ENCODE data around the gene INHBB.
"Not testable (repeated sequence)": the region's sequence is repeated elsewhere in the genome, so short reads cannot be mapped to it uniquely, and the experiment has no call there.

INHBB gene

DNA sequence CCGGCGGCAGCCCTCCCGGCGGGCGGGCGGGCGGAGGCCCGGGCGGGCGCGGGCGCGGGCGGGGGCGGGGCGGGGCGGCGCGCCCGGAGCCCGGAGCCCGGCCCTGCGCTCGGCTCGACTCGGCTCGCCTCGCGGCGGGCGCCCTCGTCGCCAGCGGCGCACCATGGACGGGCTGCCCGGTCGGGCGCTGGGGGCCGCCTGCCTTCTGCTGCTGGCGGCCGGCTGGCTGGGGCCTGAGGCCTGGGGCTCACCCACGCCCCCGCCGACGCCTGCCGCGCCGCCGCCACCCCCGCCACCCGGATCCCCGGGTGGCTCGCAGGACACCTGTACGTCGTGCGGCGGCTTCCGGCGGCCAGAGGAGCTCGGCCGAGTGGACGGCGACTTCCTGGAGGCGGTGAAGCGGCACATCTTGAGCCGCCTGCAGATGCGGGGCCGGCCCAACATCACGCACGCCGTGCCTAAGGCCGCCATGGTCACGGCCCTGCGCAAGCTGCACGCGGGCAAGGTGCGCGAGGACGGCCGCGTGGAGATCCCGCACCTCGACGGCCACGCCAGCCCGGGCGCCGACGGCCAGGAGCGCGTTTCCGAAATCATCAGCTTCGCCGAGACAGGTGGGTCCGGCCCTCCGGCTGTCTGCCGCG lies at the start of gene INHBB:
TSS of gene INHBB (plus strand) at position 111 of the 641 bp plus-strand sequence. CDS start at position 164, 53 bp downstream.
- in situ Hi-C loops (cut with MboI; ENCODE audit: low sequenced_read_pairs), result no loop called here

DNA sequence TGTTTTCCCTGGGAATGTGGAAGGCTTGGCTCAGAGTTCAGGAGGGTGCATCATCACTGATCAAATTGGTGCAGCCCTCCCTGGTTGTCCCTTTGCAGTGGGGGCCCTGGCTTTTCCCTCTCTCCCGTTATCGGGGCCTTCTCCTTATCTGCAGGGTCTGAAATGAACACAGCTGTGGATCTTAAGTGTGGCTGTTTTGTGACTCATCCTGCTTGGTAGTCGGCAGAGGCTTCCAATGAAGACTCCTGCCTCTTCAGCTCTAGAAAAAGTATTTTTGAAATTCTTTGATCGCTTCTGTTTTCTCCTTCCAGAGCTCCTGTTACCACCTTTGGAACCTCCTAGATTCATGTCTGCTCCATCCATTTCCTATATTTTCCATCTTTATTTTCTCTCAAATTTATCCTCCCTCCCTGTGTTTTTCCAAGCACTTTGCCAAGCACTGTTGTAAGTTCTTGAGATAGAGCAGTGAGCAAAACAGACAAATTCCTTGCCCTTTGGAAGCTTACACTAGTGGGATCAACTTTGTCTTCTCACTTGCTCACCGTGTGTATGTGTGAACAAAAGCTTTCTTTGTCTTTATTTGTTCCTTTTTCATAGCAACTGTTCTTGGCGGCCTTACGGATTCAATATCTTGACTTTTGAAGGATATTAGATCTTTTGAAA lies 47.6 kb upstream of the INHBB start:
- in situ Hi-C loops (cut with MboI; ENCODE audit: low sequenced_read_pairs), result no loop called here

DNA sequence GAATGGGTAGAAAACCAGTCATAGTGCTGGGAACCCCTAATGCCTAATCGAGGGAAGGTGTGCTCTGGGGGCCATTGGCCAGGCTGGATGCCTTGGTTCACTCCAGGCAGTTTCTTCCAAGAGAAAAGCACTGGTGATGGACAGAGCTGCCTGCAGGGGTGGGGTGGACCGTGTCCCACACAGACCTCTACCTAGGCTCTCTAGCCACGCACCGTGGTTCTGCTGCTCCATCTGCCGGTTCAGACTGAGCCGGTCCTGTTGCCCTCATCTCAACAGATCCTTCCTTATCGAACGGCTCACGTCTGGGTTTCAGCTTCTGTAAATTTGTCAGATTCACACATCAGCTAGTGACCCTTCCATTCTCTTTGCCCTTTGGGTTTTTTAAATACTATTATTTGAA lies 46.9 kb upstream of the INHBB start:
- in situ Hi-C loops (cut with MboI; ENCODE audit: low sequenced_read_pairs), result no loop called here

DNA sequence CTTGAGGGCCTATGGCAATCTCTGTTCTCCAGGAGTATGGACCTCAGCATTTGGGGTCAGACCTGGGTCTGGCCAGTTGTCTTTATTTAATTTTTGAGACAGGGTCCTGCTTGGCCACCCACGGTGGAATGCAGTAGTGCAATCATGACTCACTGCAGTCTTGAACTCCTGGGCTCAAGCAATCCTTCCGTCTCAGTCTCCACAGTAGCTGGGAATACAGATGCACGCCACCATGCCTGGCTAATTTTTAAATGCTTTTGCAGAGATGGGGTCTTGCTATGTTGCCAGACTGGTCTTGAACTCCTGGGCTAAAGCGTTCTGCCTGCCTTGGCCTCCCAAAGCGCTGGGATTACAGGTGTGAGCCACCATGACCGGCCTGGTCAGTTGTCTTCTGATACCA lies 46.4 kb upstream of the INHBB start:
- in situ Hi-C loops (cut with MboI; ENCODE audit: low sequenced_read_pairs), result no loop called here

DNA sequence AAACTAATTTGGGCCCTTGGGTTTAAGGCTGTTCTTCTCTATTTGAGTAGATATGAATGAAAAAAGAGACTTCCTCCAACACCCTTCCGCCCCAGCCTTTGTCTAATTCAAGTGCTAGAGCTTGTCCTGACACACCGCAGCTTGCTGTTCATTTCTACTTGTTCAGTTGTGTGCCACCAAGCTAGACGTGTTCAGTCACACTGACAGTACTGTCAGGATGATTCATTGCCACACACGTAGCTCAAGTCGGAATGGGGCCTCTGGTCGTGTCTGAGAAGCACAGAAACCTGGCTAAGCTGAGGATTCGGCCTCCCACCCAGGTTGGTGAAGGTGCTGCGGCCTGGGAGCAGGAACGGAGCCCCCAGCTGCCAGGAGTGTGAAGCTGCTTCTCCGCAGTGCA lies 45.6 kb upstream of the INHBB start:
- in situ Hi-C loops (cut with MboI; ENCODE audit: low sequenced_read_pairs), result no loop called here

DNA sequence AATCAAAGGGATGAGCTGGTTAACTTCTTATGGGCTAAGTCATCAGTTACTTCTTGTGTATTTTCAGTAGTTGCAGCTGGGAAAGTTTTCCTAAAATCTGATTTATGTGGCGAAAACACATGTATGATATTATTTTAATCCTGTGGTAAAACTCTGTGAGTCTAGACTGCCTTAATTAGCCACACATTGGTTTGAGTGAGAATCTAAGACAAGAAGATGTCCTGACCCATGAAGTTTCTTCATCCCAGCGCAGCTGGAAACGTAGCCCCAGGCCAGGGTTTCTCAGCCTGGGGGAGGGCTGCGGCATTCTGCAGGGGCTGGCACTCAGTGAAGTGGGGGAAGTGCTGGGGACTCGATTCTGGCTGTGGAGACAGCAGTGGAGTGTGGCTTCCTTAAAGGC lies 44.7 kb upstream of the INHBB start:
- in situ Hi-C loops (cut with MboI; ENCODE audit: low sequenced_read_pairs), result no loop called here

- in situ Hi-C loops (cut with MboI; ENCODE audit: low sequenced_read_pairs), result no loop called here
Measured at GRCh38 chr2:120302301-120302700, 43.6 kb upstream of the INHBB start.

- in situ Hi-C loops (cut with MboI; ENCODE audit: low sequenced_read_pairs), result no loop called here
Measured at GRCh38 chr2:120303177-120303576, 42.8 kb upstream of the INHBB start.

GRCh38 chr2:120305296-120305695 lies 40.6 kb upstream of the INHBB start:
- in situ Hi-C loops (cut with MboI; ENCODE audit: low sequenced_read_pairs), result no loop called here

DNA sequence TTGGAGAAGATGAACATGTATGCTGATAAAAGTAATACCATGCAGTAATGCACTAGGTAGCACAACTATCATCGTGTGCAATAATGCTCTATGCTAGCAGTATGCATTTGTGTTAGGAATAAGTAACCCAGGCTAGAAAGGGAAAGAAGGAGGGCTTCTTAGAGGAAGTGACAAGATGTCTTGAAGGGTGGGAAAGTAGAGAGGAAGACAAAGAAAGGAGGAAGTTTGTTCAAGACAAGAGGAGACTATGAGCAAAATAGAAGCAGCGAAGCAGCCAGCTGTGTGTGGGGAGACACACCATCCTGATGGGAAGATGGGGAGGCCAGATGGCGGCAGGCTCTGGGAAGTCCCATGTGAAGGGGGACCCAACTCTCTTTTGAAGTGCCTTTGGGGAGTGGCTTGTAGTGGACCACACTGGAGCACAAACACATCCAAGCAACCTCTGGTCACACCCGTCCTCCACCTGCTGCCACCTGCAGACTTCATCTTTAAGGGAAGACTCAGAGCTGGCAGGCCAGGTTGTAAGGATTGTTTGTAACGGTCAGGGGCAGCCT lies 39.9 kb upstream of the INHBB start:
- in situ Hi-C loops (cut with MboI; ENCODE audit: low sequenced_read_pairs), result no loop called here

DNA sequence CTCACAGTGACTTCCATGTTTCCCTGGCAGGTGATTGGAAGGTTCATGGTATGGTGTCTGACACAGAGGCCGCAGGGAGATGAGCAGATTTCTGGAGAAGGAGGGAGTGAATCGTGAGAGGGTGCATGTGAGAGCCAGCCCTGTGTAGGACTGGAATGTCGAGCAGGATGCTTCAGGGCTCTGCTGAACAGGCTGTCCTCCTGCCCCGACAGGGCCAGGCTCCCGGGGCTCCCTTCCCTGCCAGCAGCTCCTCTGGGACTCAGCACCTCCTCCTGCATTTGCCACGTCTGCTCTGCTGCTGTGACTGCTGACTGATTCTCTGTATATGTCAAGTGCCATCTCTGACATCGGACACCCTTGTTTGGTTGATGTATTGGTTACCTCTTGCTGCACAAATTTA lies 38.5 kb upstream of the INHBB start:
- in situ Hi-C loops (cut with MboI; ENCODE audit: low sequenced_read_pairs), result no loop called here

DNA sequence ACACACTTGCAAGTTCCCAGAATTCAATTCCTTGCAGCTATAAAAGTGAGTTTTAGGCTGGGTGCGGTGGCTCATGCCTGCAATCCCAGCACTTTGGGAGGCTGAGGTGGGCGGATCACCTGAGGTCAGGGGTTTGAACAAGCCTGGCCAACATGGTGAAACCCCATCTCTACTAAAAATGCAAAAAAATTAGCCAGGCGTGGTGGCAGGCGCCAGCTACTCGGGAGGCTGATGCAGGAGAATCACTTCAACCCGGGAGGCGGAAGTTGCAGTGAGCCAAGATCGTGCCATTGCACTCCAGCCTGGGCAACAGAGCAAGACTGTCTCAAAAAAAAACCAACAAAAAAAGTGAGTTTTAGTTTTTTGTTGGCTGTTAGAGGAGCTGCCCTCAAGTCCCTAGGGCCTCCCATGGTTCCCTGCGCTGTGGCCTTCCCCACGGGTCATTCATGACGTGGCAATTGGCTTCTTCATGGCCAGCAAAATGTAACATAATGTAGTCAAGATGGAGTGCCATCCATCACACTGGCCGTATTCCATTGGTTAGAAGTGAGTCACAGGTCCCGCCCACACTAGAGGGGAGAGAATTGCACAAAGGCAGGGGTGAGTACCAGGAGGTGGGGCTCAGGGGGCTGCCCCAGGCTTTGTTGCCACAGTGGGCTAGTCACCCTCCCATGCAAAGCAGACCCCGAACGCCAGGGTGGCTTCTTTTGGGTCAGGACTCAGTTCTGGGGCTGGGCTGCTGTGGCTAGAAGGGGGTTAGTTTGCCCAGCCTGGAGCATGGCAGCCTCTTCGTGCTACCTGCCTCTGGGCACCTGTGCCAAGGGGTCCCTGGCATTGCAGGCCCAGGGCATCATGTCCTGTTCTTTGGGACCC lies 37.7 kb upstream of the INHBB start:
- in situ Hi-C loops (cut with MboI; ENCODE audit: low sequenced_read_pairs), result no loop called here

DNA sequence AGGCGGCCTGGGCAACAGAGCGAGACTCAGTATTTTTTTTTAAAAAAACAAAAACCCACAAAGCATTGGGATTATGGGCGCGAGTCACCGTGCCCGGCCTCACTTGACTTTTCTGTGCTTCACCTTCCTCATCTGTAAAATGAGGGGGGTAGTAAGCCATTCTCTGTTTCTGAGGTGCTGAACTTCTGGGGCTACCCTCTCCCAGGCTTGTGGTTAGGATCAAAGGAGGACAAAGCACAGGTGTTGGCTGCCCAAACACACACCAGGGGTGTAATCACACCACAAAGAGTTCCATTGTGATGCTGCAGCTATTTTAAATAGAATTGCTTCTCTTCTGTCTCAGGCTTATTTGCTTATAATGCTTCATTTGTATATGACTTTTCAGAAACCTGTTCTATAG lies 35.8 kb upstream of the INHBB start:
- in situ Hi-C loops (cut with MboI; ENCODE audit: low sequenced_read_pairs), result no loop called here

DNA sequence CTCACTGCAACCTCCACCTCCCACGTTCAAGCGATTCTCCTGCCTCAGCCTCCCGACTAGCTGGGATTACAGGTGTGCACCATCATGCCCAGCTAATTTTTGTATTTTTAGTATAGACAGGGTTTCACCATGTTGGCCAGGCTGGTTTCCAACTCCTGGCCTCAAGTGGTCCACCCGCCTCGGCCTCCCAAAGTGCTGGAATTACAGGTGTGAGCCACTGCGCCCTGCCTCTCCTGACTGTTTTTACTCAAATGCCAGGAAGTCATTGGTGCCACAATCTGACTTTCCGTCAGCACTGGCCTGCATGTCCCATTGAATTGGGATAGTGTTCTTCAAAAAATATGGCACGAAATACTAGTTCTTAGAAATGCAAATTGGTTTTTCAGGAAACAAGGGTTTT lies 35.1 kb upstream of the INHBB start:
- in situ Hi-C loops (cut with MboI; ENCODE audit: low sequenced_read_pairs), result not testable (repeated sequence)

GRCh38 chr2:120312076-120312475 lies 33.9 kb upstream of the INHBB start:
- in situ Hi-C loops (cut with MboI; ENCODE audit: low sequenced_read_pairs), result no loop called here

GRCh38 chr2:120312860-120313694 lies 32.9 kb upstream of the INHBB start:
- in situ Hi-C loops (cut with MboI; ENCODE audit: low sequenced_read_pairs), result no loop called here

DNA sequence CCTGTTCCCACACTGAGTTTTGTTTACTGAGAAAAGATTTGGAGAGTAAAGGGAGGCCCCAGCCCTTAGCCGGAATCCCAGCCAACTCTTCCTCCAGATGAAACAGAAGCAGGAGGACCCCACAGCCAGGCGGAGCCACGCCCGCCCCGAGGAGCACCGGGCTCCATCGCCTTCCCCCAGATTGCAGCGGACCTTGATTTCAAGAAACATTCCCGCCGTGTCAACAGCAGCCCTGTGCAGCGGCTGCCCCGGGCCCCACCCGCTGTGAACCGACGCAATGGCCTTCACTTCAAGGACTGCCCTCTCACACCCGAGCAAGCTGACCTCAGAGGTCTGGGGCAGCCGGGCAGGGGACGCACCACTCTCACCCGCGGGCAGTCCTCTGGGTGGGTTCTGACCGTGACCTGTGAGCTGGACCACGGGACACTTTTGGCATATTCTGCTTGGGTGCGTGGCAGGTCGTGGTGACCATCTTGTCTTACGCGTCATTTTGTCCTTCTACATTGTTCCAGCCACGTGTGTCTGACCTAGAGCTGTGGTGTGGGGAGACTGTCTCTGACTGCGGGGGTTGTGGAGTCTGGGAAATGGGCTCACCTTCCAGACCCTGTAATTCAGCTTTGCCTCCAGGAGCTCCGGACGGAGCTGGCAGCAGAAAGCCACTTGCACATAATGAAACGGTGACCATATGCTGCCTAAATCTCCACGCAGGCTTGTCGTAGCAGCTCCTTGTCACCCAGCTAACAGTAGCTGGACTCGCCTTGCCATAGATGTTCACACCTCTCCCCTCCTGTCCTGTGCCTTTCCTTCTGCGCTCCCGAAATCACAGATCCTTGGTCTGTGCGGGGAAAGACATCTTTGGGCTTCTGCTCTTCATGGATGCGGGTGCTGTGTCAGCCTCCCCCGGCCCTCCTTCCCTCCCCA lies 32.0 kb upstream of the INHBB start:
- in situ Hi-C loops (cut with MboI; ENCODE audit: low sequenced_read_pairs), result no loop called here

- in situ Hi-C loops (cut with MboI; ENCODE audit: low sequenced_read_pairs), result no loop called here
Measured at GRCh38 chr2:120314690-120315366, 31.1 kb upstream of the INHBB start.

All from HL-60/S4 (cell line).